Measurements from ENCODE around the gene MUCL3. TPM values are rescaled to one million over a fixed set of nuclear protein-coding genes. Genes with fewer than 3 reads are reported as not detected.
A peak's percentile ranks its signal among the peaks of the same experiment; 100 is the strongest.

Gene MUCL3
- total and polyA plus RNA-seq, 2 of the 8 experiments (the other 6 are each of a cell fraction or from before 2014, with no cell fraction given): 0.15 to 0.37 TPM

DNA sequence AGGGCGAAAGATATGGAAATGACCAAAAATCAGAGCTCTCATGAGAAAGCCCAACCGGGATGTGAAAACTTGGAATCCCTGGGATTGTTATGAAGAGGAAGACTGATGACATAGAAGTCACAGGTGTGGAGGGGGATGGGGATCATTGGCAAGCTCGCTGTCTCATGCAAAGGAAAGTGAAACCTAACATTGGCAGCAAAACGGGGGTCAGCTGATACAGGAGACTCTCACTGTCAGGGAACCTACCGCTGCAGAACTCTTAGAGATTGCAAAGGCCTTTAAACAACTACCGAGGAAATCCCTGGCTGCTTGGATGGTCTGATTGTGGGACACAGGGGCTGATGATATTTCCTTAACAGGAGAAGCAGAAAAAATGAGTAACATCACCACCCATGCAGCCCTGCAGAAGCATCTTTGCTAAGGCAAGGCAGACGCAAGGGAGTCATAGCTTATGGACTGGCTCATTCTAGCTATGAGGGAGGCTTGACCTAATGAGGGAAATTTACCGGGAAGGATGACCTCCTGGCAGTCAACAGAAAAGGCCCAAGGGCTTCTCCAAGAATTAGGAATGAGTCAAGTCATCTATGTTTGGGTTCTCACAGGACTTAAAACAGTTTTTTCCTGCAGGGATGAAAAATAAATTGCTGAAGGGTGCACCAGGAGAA lies 49.8 kb downstream of the MUCL3 start (continued):
- TF ChIP-seq, protein P1, sequence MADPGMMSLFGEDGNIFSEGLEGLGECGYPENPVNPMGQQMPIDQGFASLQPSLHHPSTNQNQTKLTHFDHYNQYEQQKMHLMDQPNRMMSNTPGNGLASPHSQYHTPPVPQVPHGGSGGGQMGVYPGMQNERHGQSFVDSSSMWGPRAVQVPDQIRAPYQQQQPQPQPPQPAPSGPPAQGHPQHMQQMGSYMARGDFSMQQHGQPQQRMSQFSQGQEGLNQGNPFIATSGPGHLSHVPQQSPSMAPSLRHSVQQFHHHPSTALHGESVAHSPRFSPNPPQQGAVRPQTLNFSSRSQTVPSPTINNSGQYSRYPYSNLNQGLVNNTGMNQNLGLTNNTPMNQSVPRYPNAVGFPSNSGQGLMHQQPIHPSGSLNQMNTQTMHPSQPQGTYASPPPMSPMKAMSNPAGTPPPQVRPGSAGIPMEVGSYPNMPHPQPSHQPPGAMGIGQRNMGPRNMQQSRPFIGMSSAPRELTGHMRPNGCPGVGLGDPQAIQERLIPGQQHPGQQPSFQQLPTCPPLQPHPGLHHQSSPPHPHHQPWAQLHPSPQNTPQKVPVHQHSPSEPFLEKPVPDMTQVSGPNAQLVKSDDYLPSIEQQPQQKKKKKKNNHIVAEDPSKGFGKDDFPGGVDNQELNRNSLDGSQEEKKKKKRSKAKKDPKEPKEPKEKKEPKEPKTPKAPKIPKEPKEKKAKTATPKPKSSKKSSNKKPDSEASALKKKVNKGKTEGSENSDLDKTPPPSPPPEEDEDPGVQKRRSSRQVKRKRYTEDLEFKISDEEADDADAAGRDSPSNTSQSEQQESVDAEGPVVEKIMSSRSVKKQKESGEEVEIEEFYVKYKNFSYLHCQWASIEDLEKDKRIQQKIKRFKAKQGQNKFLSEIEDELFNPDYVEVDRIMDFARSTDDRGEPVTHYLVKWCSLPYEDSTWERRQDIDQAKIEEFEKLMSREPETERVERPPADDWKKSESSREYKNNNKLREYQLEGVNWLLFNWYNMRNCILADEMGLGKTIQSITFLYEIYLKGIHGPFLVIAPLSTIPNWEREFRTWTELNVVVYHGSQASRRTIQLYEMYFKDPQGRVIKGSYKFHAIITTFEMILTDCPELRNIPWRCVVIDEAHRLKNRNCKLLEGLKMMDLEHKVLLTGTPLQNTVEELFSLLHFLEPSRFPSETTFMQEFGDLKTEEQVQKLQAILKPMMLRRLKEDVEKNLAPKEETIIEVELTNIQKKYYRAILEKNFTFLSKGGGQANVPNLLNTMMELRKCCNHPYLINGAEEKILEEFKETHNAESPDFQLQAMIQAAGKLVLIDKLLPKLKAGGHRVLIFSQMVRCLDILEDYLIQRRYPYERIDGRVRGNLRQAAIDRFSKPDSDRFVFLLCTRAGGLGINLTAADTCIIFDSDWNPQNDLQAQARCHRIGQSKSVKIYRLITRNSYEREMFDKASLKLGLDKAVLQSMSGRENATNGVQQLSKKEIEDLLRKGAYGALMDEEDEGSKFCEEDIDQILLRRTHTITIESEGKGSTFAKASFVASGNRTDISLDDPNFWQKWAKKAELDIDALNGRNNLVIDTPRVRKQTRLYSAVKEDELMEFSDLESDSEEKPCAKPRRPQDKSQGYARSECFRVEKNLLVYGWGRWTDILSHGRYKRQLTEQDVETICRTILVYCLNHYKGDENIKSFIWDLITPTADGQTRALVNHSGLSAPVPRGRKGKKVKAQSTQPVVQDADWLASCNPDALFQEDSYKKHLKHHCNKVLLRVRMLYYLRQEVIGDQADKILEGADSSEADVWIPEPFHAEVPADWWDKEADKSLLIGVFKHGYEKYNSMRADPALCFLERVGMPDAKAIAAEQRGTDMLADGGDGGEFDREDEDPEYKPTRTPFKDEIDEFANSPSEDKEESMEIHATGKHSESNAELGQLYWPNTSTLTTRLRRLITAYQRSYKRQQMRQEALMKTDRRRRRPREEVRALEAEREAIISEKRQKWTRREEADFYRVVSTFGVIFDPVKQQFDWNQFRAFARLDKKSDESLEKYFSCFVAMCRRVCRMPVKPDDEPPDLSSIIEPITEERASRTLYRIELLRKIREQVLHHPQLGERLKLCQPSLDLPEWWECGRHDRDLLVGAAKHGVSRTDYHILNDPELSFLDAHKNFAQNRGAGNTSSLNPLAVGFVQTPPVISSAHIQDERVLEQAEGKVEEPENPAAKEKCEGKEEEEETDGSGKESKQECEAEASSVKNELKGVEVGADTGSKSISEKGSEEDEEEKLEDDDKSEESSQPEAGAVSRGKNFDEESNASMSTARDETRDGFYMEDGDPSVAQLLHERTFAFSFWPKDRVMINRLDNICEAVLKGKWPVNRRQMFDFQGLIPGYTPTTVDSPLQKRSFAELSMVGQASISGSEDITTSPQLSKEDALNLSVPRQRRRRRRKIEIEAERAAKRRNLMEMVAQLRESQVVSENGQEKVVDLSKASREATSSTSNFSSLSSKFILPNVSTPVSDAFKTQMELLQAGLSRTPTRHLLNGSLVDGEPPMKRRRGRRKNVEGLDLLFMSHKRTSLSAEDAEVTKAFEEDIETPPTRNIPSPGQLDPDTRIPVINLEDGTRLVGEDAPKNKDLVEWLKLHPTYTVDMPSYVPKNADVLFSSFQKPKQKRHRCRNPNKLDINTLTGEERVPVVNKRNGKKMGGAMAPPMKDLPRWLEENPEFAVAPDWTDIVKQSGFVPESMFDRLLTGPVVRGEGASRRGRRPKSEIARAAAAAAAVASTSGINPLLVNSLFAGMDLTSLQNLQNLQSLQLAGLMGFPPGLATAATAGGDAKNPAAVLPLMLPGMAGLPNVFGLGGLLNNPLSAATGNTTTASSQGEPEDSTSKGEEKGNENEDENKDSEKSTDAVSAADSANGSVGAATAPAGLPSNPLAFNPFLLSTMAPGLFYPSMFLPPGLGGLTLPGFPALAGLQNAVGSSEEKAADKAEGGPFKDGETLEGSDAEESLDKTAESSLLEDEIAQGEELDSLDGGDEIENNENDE (IDR thresholded peaks at IDR 0.05; ENCODE audit: insufficient replicate concordance, low read length): no peak
- TF ChIP-seq RXRA (IDR thresholded peaks at IDR 0.05; ENCODE audit: insufficient read depth, low read depth, low read length) (no peak), TCF12 (IDR thresholded peaks at IDR 0.05; ENCODE audit: low read depth, low read length) (peak; percentile 70; the same call in 1 of the 2 replicates)

All from H1 (cell line).